Keratinocyte (primary cell): Measurements from ENCODE around the gene CLNK.

ENCODE experiments used
- CTCF ChIP-seq, 3 experiments: IDR thresholded peaks in 1 of 3; conservative IDR thresholded peaks in 1 of 3; optimal IDR thresholded peaks in 1 of 3; 2 replicates in 2 of 3; 3 replicates in 1 of 3; pipeline versions ENCODE3 to v1.5.1; 2011; ENCODE audit warnings: low read length in 3 of 3, mild to moderate bottlenecking in 3 of 3, moderate library complexity in 2 of 3, control low read depth in 1 of 3, inconsistent platforms in 1 of 3; ENCODE audit not compliant: insufficient read depth in 2 of 3; ENCODE audit errors: extremely low read depth in 1 of 3
- EZH2 ChIP-seq: IDR thresholded peaks from one replicate; pipeline ENCODE4 v1.6.1; 2012; ENCODE audit warnings: inconsistent platforms, mild to moderate bottlenecking, low read length, moderate library complexity

GRCh38 chr4:10730019-10730418, 45.5 kb upstream of the CLNK start:
- TF ChIP-seq CTCF (optimal IDR thresholded peaks at IDR 0.05 in 1 of 3, IDR thresholded peaks at IDR 0.05 in 1 of 3, conservative IDR thresholded peaks at IDR 0.05 in 1 of 3; ENCODE audit: extremely low read depth in 1 of 3, insufficient read depth in 2 of 3, low read length in 3 of 3) (no peak), EZH2 (no peak)
